ENCODE measurements around the gene SLC24A3. TPM values are rescaled to one million over a fixed set of nuclear protein-coding genes. Genes with fewer than 3 reads are reported as not detected.

SLC24A3 gene
- total and polyA plus RNA-seq, 2 experiments from 2014 or later: 0.48 to 1.7 TPM

DNA sequence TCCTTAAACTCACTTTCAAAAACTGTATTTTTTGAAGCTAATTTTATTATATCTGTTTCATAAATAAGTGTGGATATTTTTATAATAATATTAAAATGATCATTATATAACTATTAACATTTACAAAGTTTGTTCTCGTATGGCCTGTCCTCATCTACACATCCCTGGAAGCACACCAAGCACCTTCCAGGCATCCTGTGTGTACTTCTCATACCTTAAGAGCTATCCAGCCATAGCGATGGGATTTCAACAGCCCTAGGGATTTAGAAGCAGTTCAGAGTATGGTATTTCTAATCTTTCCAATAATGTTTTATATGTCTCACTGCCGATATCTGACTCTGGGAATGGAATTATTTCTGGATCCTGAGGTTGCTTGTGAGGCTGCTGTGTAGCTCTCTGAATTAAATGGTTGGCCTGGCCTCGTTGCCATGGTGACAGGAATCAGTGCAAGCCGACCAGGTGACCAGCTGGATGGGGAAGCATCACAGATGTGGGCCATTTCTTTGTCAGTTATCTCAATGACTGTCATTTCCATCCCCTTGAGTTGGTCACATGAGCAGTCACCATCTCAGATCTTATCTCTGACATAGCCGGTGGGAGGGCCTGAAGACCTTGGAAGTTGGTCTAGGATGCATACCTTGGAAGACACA, 280.4 kb downstream of the SLC24A3 start:
- H3K4me1 ChIP-seq (ENCODE audit: insufficient read depth): no peaks in the 10 kb centered on the region
- H3K27me3 ChIP-seq: no peaks in the 10 kb centered on the region
- no peak overlapping the region for H3K27ac ChIP-seq
- H3K79me2 ChIP-seq: no peaks in the 10 kb centered on the region
- no peaks in the 10 kb centered on the region for H3K36me3 ChIP-seq (replicated peaks; ENCODE audit: insufficient read depth, low read depth)
- no peak overlapping the region for H2AFZ ChIP-seq
- H3K4me3 ChIP-seq: no peak overlapping the region
- 82% methylated on average over 6 of the region's 6 CpGs for WGBS (ENCODE audit: low lambda C conversion rate, missing lambda C conversion rate)
- no peaks in the 10 kb centered on the region for H3K9me3 ChIP-seq (ENCODE audit: low read depth)
- H4K20me1 ChIP-seq (ENCODE audit: insufficient read depth, poor library complexity, severe bottlenecking): no peaks in the 10 kb centered on the region
- H3K9me2 ChIP-seq (replicated peaks; ENCODE audit: insufficient read depth): no peaks in the 10 kb centered on the region
- no peak for DNase-seq (ENCODE audit: low spot score)
- H3K4me2 ChIP-seq: no peak overlapping the region
- TF ChIP-seq EZH2phosphoT487 (IDR thresholded peaks at IDR 0.05; ENCODE audit: low read depth, severe bottlenecking, unreplicated experiment) (no peak), CTCF (IDR thresholded peaks at IDR 0.05; ENCODE audit: poor library complexity) (no peak), EZH2 (IDR thresholded peaks at IDR 0.05; ENCODE audit: borderline replicate concordance) (no peak)

DNA sequence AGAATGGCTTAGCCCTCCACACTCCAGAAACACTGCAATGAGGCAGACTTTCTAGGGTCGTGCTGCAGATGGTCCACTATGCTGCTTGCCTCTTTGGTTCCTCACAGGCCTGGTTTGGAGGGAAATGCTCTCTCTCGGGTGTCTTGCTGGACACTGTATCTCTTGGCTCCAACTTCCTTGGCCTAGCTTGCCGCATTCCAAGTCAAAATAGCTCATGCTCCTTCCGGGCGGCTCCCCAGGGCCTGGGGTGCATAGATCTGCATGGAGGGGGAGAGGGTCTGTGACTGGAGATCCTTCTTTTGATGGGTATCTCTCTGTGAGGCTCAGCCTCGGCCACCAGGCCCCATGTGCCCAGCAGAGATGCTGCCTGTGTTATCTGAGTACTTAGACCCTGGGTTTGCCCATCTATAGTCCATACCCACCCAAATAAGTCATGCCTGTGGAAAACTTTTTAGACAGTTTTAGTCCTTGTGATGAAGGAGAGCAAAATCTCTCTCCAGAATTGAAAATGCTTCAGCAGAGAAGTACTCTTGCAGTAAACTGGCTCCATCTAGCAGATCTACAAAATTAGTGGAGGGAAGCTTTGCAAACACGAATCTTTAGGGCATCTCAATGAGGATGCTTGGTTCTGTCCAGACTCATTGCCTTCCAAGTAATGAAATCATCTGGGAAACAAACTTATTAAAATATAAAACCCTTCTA, 281.5 kb downstream of the SLC24A3 start:
- whole genome bisulfite sequencing (ENCODE audit: low lambda C conversion rate, missing lambda C conversion rate): 88% methylated on average over 7 of the region's 7 CpGs
- Histone ChIP-seq H3K36me3 (replicated peaks; ENCODE audit: insufficient read depth, low read depth) (no peaks in the 10 kb centered on the region), H2AFZ (no peak overlapping the region), H3K27ac (no peak overlapping the region), H3K4me1 (ENCODE audit: insufficient read depth) (no peaks in the 10 kb centered on the region), H3K4me3 (no peak overlapping the region), H3K27me3 (no peaks in the 10 kb centered on the region), H4K20me1 (ENCODE audit: insufficient read depth, poor library complexity, severe bottlenecking) (no peaks in the 10 kb centered on the region), H3K79me2 (no peaks in the 10 kb centered on the region), H3K9me3 (ENCODE audit: low read depth) (no peaks in the 10 kb centered on the region), H3K4me2 (no peak overlapping the region), H3K9me2 (replicated peaks; ENCODE audit: insufficient read depth) (no peaks in the 10 kb centered on the region)
- no peak for DNase-seq (ENCODE audit: low spot score)
- TF ChIP-seq EZH2phosphoT487 (IDR thresholded peaks at IDR 0.05; ENCODE audit: low read depth, severe bottlenecking, unreplicated experiment) (no peak), EZH2 (IDR thresholded peaks at IDR 0.05; ENCODE audit: borderline replicate concordance) (no peak), CTCF (IDR thresholded peaks at IDR 0.05; ENCODE audit: poor library complexity) (no peak)

- no peak overlapping the region for H3K4me2 ChIP-seq
- TF ChIP-seq EZH2 (IDR thresholded peaks at IDR 0.05; ENCODE audit: borderline replicate concordance) (no peak), EZH2phosphoT487 (IDR thresholded peaks at IDR 0.05; ENCODE audit: low read depth, severe bottlenecking, unreplicated experiment) (no peak), CTCF (IDR thresholded peaks at IDR 0.05; ENCODE audit: poor library complexity) (no peak)
- 91% methylated on average over 12 of the region's 12 CpGs for WGBS (ENCODE audit: low lambda C conversion rate, missing lambda C conversion rate)
- no peak overlapping the region for H3K4me3 ChIP-seq
- H3K27ac ChIP-seq: no peak overlapping the region
- H3K27me3 ChIP-seq: no peaks in the 10 kb centered on the region
- no peaks in the 10 kb centered on the region for H3K9me2 ChIP-seq (replicated peaks; ENCODE audit: insufficient read depth)
- H3K79me2 ChIP-seq: no peaks in the 10 kb centered on the region
- H4K20me1 ChIP-seq (ENCODE audit: insufficient read depth, poor library complexity, severe bottlenecking): no peaks in the 10 kb centered on the region
- no peaks in the 10 kb centered on the region for H3K36me3 ChIP-seq (replicated peaks; ENCODE audit: insufficient read depth, low read depth)
- DNase-seq (ENCODE audit: low spot score): no peak
- no peak overlapping the region for H2AFZ ChIP-seq
- no peaks in the 10 kb centered on the region for H3K9me3 ChIP-seq (ENCODE audit: low read depth)
- H3K4me1 ChIP-seq (ENCODE audit: insufficient read depth): no peaks in the 10 kb centered on the region
Measured at GRCh38 chr20:19495905-19496703, 283.7 kb downstream of the SLC24A3 start.
